DOHH2 (cell line): ENCODE data around the gene PNPLA2.

Source experiments
- H3F3A ChIP-seq: fragments of 200-600 bp; sonication (generic), shearing (Covaris generic); 2 replicates; pipeline ENCODE4 v1.6.0; 2016; ENCODE audit warnings: antibody characterized with exemption, mild to moderate bottlenecking; ENCODE audit not compliant: control insufficient read depth, insufficient read depth
- H3K27ac ChIP-seq: fragments of 200-600 bp; sonication (generic); 2 replicates; pipeline ENCODE4 v1.5.1; 2014; ENCODE audit warnings: low read depth, mild to moderate bottlenecking, low read length, moderate library complexity
- H3K27me3 ChIP-seq: fragments of 200-600 bp; sonication (generic); 2 replicates; pipeline ENCODE4 v1.6.1; 2014; ENCODE audit warnings: mild to moderate bottlenecking, low read length, mixed read lengths; ENCODE audit not compliant: control insufficient read depth
- H3K36me3 ChIP-seq: fragments of 200-600 bp; sonication (generic); 2 replicates; pipeline ENCODE4 v1.6.1; 2014; ENCODE audit warnings: mild to moderate bottlenecking, low read length, moderate library complexity, mixed read lengths; ENCODE audit not compliant: control insufficient read depth
- H3K4me1 ChIP-seq: fragments of 200-600 bp; sonication (generic); 2 replicates; pipeline ENCODE4 v1.6.1; 2014; ENCODE audit warnings: mild to moderate bottlenecking, low read length, mixed read lengths; ENCODE audit not compliant: control insufficient read depth
- H3K4me2 ChIP-seq: fragments of 200-600 bp; sonication (generic); 2 replicates; pipeline ENCODE4 v1.6.0; 2014; ENCODE audit warnings: mild to moderate bottlenecking, low read length, moderate library complexity
- H3K4me3 ChIP-seq: fragments of 200-600 bp; sonication (generic); 2 replicates; pipeline ENCODE4 v1.5.1; 2014; ENCODE audit warnings: mild to moderate bottlenecking, low read length, mixed read lengths
- H3K79me2 ChIP-seq: fragments of 200-600 bp; sonication (generic); 2 replicates; pipeline ENCODE4 v1.6.1; 2014; ENCODE audit warnings: mild to moderate bottlenecking, low read length, mixed read lengths; ENCODE audit not compliant: control insufficient read depth
- H3K9me2 ChIP-seq: fragments of 200-600 bp; sonication (generic); replicated peaks from 2 replicates; pipeline ENCODE4 v1.6.1; 2014; ENCODE audit warnings: mild to moderate bottlenecking, low read length, mixed read lengths; ENCODE audit not compliant: control insufficient read depth
- H3K9me3 ChIP-seq: fragments of 200-600 bp; sonication (generic); 2 replicates; pipeline ENCODE4 v1.6.1; 2014; ENCODE audit warnings: antibody characterized with exemption, low read length, mixed read lengths; ENCODE audit not compliant: control insufficient read depth, insufficient read depth
- H4K20me1 ChIP-seq: fragments of 200-600 bp; sonication (generic); 2 replicates; pipeline ENCODE4 v1.6.0; 2014; ENCODE audit warnings: low read depth, mild to moderate bottlenecking, antibody characterized with exemption, low read length, moderate library complexity; ENCODE audit not compliant: control insufficient read depth, insufficient read depth
- EZH2phosphoT487 ChIP-seq: fragments of 200-600 bp; sonication (generic); IDR thresholded peaks from 2 replicates; pipeline ENCODE4 v1.6.1; 2017; ENCODE audit warnings: borderline replicate concordance, mild to moderate bottlenecking, antibody characterized with exemption, low read length, moderate library complexity, mixed read lengths
- TF ChIP-seq, protein P1 (sequence below): fragments of 200-600 bp; sonication (generic); IDR thresholded peaks from one replicate; pipeline ENCODE4 v1.5.1; 2014; ENCODE audit warnings: antibody characterized with exemption, mild to moderate bottlenecking, low read depth, low read length; ENCODE audit not compliant: poor library complexity, severe bottlenecking

Gene PNPLA2

GRCh38 chr11:834371-835316 lies 15.9 kb downstream of the PNPLA2 start:
- TF ChIP-seq, protein P1, sequence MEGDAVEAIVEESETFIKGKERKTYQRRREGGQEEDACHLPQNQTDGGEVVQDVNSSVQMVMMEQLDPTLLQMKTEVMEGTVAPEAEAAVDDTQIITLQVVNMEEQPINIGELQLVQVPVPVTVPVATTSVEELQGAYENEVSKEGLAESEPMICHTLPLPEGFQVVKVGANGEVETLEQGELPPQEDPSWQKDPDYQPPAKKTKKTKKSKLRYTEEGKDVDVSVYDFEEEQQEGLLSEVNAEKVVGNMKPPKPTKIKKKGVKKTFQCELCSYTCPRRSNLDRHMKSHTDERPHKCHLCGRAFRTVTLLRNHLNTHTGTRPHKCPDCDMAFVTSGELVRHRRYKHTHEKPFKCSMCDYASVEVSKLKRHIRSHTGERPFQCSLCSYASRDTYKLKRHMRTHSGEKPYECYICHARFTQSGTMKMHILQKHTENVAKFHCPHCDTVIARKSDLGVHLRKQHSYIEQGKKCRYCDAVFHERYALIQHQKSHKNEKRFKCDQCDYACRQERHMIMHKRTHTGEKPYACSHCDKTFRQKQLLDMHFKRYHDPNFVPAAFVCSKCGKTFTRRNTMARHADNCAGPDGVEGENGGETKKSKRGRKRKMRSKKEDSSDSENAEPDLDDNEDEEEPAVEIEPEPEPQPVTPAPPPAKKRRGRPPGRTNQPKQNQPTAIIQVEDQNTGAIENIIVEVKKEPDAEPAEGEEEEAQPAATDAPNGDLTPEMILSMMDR = no peak
- no peak for TF ChIP-seq EZH2phosphoT487
- no peak overlapping the region for H3K4me2 ChIP-seq
- no peak overlapping the region for H3K27ac ChIP-seq
- no peaks in the 10 kb centered on the region for H3K9me3 ChIP-seq
- H3K27me3 ChIP-seq = peaks cover 52% of the 10 kb centered on the region
- peaks cover 27% of the 10 kb centered on the region for H3K4me1 ChIP-seq
- no peaks in the 10 kb centered on the region; the same call in 1 of the 2 replicates for H3F3A ChIP-seq
- no peaks in the 10 kb centered on the region for H4K20me1 ChIP-seq
- H3K4me3 ChIP-seq = no peak overlapping the region
- H3K79me2 ChIP-seq = no peaks in the 10 kb centered on the region
- H3K9me2 ChIP-seq = no peaks in the 10 kb centered on the region
- peaks cover 21% of the 10 kb centered on the region for H3K36me3 ChIP-seq

- no peak overlapping the region for H3K27ac ChIP-seq
- H3K4me1 ChIP-seq = peaks cover 18% of the 10 kb centered on the region
- peaks cover 36% of the 10 kb centered on the region for H3K27me3 ChIP-seq
- peaks cover 14% of the 10 kb centered on the region for H3K79me2 ChIP-seq
- no peaks in the 10 kb centered on the region for H3F3A ChIP-seq
- H3K36me3 ChIP-seq = peaks cover 37% of the 10 kb centered on the region
- H4K20me1 ChIP-seq = peaks cover 13% of the 10 kb centered on the region
- H3K9me3 ChIP-seq = no peaks in the 10 kb centered on the region
- no peak for TF ChIP-seq EZH2phosphoT487
- TF ChIP-seq, protein P1 = no peak
- H3K9me2 ChIP-seq = no peaks in the 10 kb centered on the region
- H3K4me3 ChIP-seq = no peak overlapping the region
- no peak overlapping the region for H3K4me2 ChIP-seq
Measured at GRCh38 chr11:836274-836673, 17.6 kb downstream of the PNPLA2 start.

DNA sequence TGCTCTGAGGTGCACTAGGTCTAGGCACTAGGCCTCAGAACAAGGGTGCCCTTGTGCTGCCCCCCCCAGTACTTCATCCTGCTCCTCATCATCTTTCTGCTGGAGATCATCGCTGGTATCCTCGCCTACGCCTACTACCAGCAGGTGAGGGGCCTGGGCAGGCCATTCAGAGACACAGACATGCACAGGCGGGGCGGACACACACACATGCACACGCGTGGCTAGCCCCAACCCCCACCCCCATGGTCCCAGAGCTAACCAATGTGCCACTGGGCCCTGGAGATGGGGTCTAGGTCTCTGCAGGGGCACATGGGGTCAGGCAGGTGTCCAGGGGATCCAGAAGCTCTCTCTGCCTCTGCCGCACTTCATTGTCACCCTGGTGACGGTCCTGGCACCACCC lies 18.0 kb downstream of the PNPLA2 start:
- peaks cover 19% of the 10 kb centered on the region for H3K79me2 ChIP-seq
- peaks cover 18% of the 10 kb centered on the region for H3K4me1 ChIP-seq

More for the DNA sequence above, 18.0 kb downstream of the PNPLA2 start:
- Histone ChIP-seq H3K4me2 (no peak overlapping the region), H3K9me3 (no peaks in the 10 kb centered on the region), H3F3A (no peaks in the 10 kb centered on the region), H3K36me3 (peaks cover 37% of the 10 kb centered on the region), H3K4me3 (no peak overlapping the region), H4K20me1 (peaks cover 14% of the 10 kb centered on the region), H3K27me3 (peaks cover 31% of the 10 kb centered on the region), H3K27ac (no peak overlapping the region), H3K9me2 (no peaks in the 10 kb centered on the region)
- TF ChIP-seq, protein P1 = no peak
- TF ChIP-seq EZH2phosphoT487 = no peak
